ENCODE measurements around the gene SAPCD2. TPM values are rescaled to one million over a fixed set of nuclear protein-coding genes. Genes with fewer than 3 reads are reported as not detected.

The SAPCD2 gene
- total and polyA plus RNA-seq, 9 of the 15 experiments (the other 6 are each of a cell fraction or from before 2014, with no cell fraction given): 3.4 to 91.8 (median 18.8) TPM

DNA sequence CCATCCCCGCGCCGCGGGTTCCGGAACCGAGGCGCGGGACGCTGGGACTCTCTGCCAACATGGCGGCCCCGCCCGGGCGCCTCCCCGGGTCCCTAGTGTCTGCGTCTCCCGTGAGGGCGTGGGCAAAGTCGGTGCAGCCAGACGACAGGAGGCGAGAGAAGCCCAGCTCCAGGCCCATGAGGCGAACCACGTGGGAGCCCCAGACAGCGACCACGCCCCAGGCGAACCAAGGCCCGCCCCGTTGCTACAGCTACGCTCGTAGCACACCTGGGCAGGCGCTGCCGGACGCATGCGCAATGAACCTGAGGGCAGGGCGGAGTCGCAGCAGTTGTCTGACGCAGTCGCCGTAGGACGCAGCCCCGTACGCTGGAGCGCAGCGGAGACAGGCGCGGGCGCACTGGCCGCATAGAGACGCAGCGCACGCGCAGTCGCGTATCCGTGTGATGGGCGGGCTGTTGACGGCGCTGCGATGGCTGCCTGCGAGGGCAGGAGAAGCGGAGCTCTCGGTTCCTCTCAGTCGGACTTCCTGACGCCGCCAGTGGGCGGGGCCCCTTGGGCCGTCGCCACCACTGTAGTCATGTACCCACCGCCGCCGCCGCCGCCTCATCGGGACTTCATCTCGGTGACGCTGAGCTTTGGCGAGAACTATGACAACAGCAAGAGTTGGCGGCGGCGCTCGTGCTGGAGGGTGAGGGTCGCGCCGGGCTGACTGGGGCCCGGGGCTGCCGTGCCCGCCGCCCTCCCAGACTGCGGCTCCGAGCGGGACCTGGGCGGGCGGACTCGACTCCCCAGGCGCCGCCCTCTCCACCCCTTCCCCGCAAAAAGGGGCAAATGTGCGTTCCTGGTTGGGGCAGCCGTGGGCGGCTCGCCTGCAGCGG, 16.4 kb upstream of the SAPCD2 start, which contains the start of gene MAN1B1 (continued):
- no peak for TF ChIP-seq ZNF124 (CRISPR knock-in tag; IDR thresholded peaks at IDR 0.05)
- TF ChIP-seq, protein P1, sequence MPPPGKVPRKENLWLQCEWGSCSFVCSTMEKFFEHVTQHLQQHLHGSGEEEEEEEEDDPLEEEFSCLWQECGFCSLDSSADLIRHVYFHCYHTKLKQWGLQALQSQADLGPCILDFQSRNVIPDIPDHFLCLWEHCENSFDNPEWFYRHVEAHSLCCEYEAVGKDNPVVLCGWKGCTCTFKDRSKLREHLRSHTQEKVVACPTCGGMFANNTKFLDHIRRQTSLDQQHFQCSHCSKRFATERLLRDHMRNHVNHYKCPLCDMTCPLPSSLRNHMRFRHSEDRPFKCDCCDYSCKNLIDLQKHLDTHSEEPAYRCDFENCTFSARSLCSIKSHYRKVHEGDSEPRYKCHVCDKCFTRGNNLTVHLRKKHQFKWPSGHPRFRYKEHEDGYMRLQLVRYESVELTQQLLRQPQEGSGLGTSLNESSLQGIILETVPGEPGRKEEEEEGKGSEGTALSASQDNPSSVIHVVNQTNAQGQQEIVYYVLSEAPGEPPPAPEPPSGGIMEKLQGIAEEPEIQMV (tag; conservative IDR thresholded peaks at IDR 0.05; ENCODE audit: low read depth): no peak
- no peak for TF ChIP-seq FOXK1 (CRISPR knock-in tag; IDR thresholded peaks at IDR 0.05; ENCODE audit: borderline replicate concordance)
- TF ChIP-seq BHLHE40 (IDR thresholded peaks at IDR 0.05; ENCODE audit: low read length): 0 out of 2 replicates have a peak, but pooled peaks have one; percentile 13
- no peak for TF ChIP-seq ZNF354B (CRISPR knock-in tag; IDR thresholded peaks at IDR 0.05)
- TF ChIP-seq, protein P2, sequence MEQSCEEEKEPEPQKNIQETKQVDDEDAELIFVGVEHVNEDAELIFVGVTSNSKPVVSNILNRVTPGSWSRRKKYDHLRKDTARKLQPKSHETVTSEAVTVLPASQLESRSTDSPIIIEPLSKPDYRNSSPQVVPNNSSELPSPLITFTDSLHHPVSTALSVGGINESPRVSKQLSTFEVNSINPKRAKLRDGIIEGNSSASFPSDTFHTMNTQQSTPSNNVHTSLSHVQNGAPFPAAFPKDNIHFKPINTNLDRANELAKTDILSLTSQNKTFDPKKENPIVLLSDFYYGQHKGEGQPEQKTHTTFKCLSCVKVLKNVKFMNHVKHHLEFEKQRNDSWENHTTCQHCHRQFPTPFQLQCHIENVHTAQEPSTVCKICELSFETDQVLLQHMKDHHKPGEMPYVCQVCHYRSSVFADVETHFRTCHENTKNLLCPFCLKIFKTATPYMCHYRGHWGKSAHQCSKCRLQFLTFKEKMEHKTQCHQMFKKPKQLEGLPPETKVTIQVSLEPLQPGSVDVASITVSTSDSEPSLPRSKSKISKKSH (CRISPR knock-in tag; IDR thresholded peaks at IDR 0.05): no peak
- no peak for TF ChIP-seq ELF4 (CRISPR knock-in tag; IDR thresholded peaks at IDR 0.05)
- TF ChIP-seq NBN (IDR thresholded peaks at IDR 0.05; ENCODE audit: low read depth): no peak
- TF ChIP-seq, protein P3, sequence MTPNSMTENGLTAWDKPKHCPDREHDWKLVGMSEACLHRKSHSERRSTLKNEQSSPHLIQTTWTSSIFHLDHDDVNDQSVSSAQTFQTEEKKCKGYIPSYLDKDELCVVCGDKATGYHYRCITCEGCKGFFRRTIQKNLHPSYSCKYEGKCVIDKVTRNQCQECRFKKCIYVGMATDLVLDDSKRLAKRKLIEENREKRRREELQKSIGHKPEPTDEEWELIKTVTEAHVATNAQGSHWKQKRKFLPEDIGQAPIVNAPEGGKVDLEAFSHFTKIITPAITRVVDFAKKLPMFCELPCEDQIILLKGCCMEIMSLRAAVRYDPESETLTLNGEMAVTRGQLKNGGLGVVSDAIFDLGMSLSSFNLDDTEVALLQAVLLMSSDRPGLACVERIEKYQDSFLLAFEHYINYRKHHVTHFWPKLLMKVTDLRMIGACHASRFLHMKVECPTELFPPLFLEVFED (CRISPR knock-in tag; conservative IDR thresholded peaks at IDR 0.05): no peak
- no peak for TF ChIP-seq ZNF584 (CRISPR knock-in tag; IDR thresholded peaks at IDR 0.05; ENCODE audit: low read depth)
- TF ChIP-seq BMI1 (IDR thresholded peaks at IDR 0.05; ENCODE audit: low read length): peak; percentile 88
- TF ChIP-seq, protein P4, sequence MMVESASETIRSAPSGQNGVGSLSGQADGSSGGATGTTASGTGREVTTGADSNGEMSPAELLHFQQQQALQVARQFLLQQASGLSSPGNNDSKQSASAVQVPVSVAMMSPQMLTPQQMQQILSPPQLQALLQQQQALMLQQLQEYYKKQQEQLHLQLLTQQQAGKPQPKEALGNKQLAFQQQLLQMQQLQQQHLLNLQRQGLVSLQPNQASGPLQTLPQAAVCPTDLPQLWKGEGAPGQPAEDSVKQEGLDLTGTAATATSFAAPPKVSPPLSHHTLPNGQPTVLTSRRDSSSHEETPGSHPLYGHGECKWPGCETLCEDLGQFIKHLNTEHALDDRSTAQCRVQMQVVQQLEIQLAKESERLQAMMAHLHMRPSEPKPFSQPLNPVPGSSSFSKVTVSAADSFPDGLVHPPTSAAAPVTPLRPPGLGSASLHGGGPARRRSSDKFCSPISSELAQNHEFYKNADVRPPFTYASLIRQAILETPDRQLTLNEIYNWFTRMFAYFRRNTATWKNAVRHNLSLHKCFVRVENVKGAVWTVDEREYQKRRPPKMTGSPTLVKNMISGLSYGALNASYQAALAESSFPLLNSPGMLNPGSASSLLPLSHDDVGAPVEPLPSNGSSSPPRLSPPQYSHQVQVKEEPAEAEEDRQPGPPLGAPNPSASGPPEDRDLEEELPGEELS (CRISPR knock-in tag; IDR thresholded peaks at IDR 0.05; ENCODE audit: borderline replicate concordance): no peak
- no peak for TF ChIP-seq MEF2D (tag; conservative IDR thresholded peaks at IDR 0.05; ENCODE audit: low read depth)
- TF ChIP-seq ZNF785 (CRISPR knock-in tag; IDR thresholded peaks at IDR 0.05): no peak
- peak; percentile 40; the same call in 1 of the 2 replicates for TF ChIP-seq ELF1 (tag; IDR thresholded peaks at IDR 0.05)
- TF ChIP-seq NCOA6 (IDR thresholded peaks at IDR 0.05): peak; percentile 80; the same call in 1 of the 2 replicates
- TF ChIP-seq CHCHD3 (CRISPR knock-in tag; IDR thresholded peaks at IDR 0.05): no peak
- TF ChIP-seq, protein P5, sequence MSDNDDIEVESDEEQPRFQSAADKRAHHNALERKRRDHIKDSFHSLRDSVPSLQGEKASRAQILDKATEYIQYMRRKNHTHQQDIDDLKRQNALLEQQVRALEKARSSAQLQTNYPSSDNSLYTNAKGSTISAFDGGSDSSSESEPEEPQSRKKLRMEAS (CRISPR knock-in tag; IDR thresholded peaks at IDR 0.05): peak; percentile 98
- peak; percentile 72 for TF ChIP-seq TBP (optimal IDR thresholded peaks at IDR 0.05; ENCODE audit: low read depth, low read length)
- TF ChIP-seq ZNF174 (CRISPR knock-in tag; IDR thresholded peaks at IDR 0.05): no peak
- no peak for TF ChIP-seq KHSRP (IDR thresholded peaks at IDR 0.05)
- TF ChIP-seq ZNF121 (CRISPR knock-in tag; conservative IDR thresholded peaks at IDR 0.05): no peak
- TF ChIP-seq PHTF2 (CRISPR knock-in tag; IDR thresholded peaks at IDR 0.05): no peak

All from K562 (cell line).